Neuronal stem cell (in vitro differentiated cells): ENCODE data around the gene SBNO2.

Experiments used
- DNase-seq: peaks from one replicate; pipeline ENCODE4 v3.0.0-alpha.2; 2013; ENCODE audit warnings: low spot score
- H2AFZ ChIP-seq: one replicate; pipeline ENCODE4 v1.6.1; 2013; ENCODE audit warnings: mild to moderate bottlenecking, low read length, inconsistent platforms
- H2AK5ac ChIP-seq: 2 replicates; pipeline ENCODE4 v1.6.1; 2013; ENCODE audit warnings: low read depth, mild to moderate bottlenecking, inconsistent platforms, low read length, moderate library complexity, mixed read lengths
- H2BK120ac ChIP-seq: 2 replicates; pipeline ENCODE4 v1.6.1; 2013; ENCODE audit warnings: low read depth, mild to moderate bottlenecking, inconsistent platforms, low read length, moderate library complexity, mixed read lengths
- H2BK12ac ChIP-seq: one replicate; pipeline ENCODE4 v1.6.1; 2013; ENCODE audit warnings: low read length, inconsistent platforms
- H2BK15ac ChIP-seq: 2 replicates; pipeline ENCODE4 v1.6.1; 2013; ENCODE audit warnings: mild to moderate bottlenecking, low read length, inconsistent platforms, mixed read lengths
- H2BK5ac ChIP-seq: one replicate; pipeline ENCODE4 v1.6.1; 2013; ENCODE audit warnings: inconsistent platforms, mild to moderate bottlenecking, low read length, moderate library complexity
- H3K14ac ChIP-seq: one replicate; pipeline ENCODE4 v1.6.1; 2013; ENCODE audit warnings: low read length, inconsistent platforms
- H3K18ac ChIP-seq: 2 replicates; pipeline ENCODE4 v1.6.1; 2013; ENCODE audit warnings: low read length, inconsistent platforms
- H3K23ac ChIP-seq: 2 replicates; pipeline ENCODE4 v1.6.1; 2013; ENCODE audit warnings: low read depth, mild to moderate bottlenecking, mixed read lengths, low read length, inconsistent platforms; ENCODE audit not compliant: poor library complexity
- H3K27ac ChIP-seq: replicated peaks from 3 replicates; pipeline ENCODE4 v1.5.1; 2013; ENCODE audit warnings: low read length, inconsistent platforms
- H3K27me3 ChIP-seq, 3 experiments: 2 replicates each; pipeline ENCODE4 v1.6.1; 2013; ENCODE audit warnings: low read length in 3 of 3, mild to moderate bottlenecking in 2 of 3, inconsistent platforms in 1 of 3, low read depth in 1 of 3, mixed read lengths in 1 of 3, moderate library complexity in 1 of 3; ENCODE audit not compliant: control insufficient read depth in 3 of 3, insufficient read depth in 3 of 3
- H3K36me3 ChIP-seq, 2 donors: replicated peaks in 1 of 2; 2 replicates each; pipeline ENCODE4 v1.6.1; 2013; ENCODE audit warnings: low read length in 2 of 2; ENCODE audit not compliant: control insufficient read depth in 2 of 2, insufficient read depth in 2 of 2
- H3K4ac ChIP-seq: 2 replicates; pipeline ENCODE4 v1.6.1; 2013; ENCODE audit warnings: inconsistent platforms, mild to moderate bottlenecking, low read length, moderate library complexity
- H3K4me1 ChIP-seq, 2 donors: 1 replicate in 1 of 2; 2 replicates in 1 of 2; pipeline ENCODE4 v1.6.1; 2013; ENCODE audit warnings: low read length in 2 of 2, low read depth in 1 of 2; ENCODE audit not compliant: control insufficient read depth in 2 of 2, insufficient read depth in 1 of 2
- H3K4me2 ChIP-seq: one replicate; pipeline ENCODE4 v1.6.1; 2013; ENCODE audit warnings: mild to moderate bottlenecking, low read length, inconsistent platforms; ENCODE audit not compliant: insufficient read depth, poor library complexity, severe bottlenecking
- H3K4me3 ChIP-seq, 2 donors: 2 replicates each; pipeline ENCODE4 v1.5.1; 2013; ENCODE audit warnings: low read length in 2 of 2, mild to moderate bottlenecking in 2 of 2, inconsistent platforms in 1 of 2, moderate library complexity in 1 of 2
- H3K79me1 ChIP-seq: one replicate; pipeline ENCODE4 v1.6.1; 2013; ENCODE audit warnings: low read depth, mild to moderate bottlenecking, inconsistent platforms, low read length, moderate library complexity
- H3K9ac ChIP-seq: one replicate; pipeline ENCODE4 v1.6.1; 2013; ENCODE audit warnings: mild to moderate bottlenecking, low read depth, low read length, inconsistent platforms; ENCODE audit not compliant: poor library complexity
- H3K9me3 ChIP-seq, 2 donors: replicated peaks in 1 of 2; 2 replicates each; pipeline versions ENCODE3 to v1.6.1; 2013; ENCODE audit warnings: low read length in 2 of 2, mild to moderate bottlenecking in 2 of 2, inconsistent platforms in 1 of 2, low read depth in 1 of 2, mixed read lengths in 1 of 2, moderate library complexity in 1 of 2; ENCODE audit not compliant: control insufficient read depth in 2 of 2, insufficient read depth in 1 of 2
- H4K8ac ChIP-seq: one replicate; pipeline ENCODE4 v1.6.1; 2013; ENCODE audit warnings: low read depth, mild to moderate bottlenecking, inconsistent platforms, low read length, moderate library complexity
- H4K91ac ChIP-seq: one replicate; pipeline ENCODE4 v1.6.1; 2013; ENCODE audit warnings: low read length, low read depth, mild to moderate bottlenecking, inconsistent platforms; ENCODE audit not compliant: poor library complexity
- WGBS, 2 donors: extraction: QIAGEN DNeasy Blood & Tissue Kit; methylation state at CpG; one replicate each; pipeline ENCODE4 v1.1.7; 2013; ENCODE audit warnings: missing lambda C conversion rate in 2 of 2, mixed read lengths in 1 of 2; ENCODE audit not compliant: insufficient read length in 2 of 2, insufficient replicate concordance in 1 of 2; ENCODE audit errors: extremely low coverage in 2 of 2; 5-methylcytosine and 5-hydroxymethylcytosine counted together

SBNO2 gene

GRCh38 chr19:1073956-1074517 lies 100.0 kb downstream of the SBNO2 start:
- WGBS, 2 donors: no CpG with 5 or more reads among the region's 28 CpGs
- no peak overlapping the region for H2BK15ac ChIP-seq
- no peak overlapping the region for H4K8ac ChIP-seq
- H3K27me3 ChIP-seq: peaks cover 2 to 12% (median 11%) of the 10 kb centered on the region in 3 experiments
- no peak overlapping the region for H3K18ac ChIP-seq
- no peak overlapping the region for H2BK120ac ChIP-seq
- no peak overlapping the region for H3K23ac ChIP-seq
- H3K14ac ChIP-seq: no peak overlapping the region
- peak overlapping the region in 1 of 2 donors; percentile 54 for H3K4me3 ChIP-seq
- H3K9me3 ChIP-seq: no peaks in the 10 kb centered on the region
- H2AK5ac ChIP-seq: no peak overlapping the region
- no peak for DNase-seq
- no peak overlapping the region for H4K91ac ChIP-seq
- peaks cover 8% of the 10 kb centered on the region for H3K79me1 ChIP-seq
- H2BK5ac ChIP-seq: peak overlapping the region; percentile 53
- no peak overlapping the region for H3K4ac ChIP-seq
- H3K4me1 ChIP-seq: no peaks in the 10 kb centered on the region
- H3K4me2 ChIP-seq: no peak overlapping the region
- H3K36me3 ChIP-seq: peaks cover 6 to 31% of the 10 kb centered on the region in 2 donors
- H2AFZ ChIP-seq: no peak overlapping the region
- no peak overlapping the region for H3K27ac ChIP-seq
- H2BK12ac ChIP-seq: peak overlapping the region; percentile 41
- H3K9ac ChIP-seq: peak overlapping the region; percentile 60

DNA sequence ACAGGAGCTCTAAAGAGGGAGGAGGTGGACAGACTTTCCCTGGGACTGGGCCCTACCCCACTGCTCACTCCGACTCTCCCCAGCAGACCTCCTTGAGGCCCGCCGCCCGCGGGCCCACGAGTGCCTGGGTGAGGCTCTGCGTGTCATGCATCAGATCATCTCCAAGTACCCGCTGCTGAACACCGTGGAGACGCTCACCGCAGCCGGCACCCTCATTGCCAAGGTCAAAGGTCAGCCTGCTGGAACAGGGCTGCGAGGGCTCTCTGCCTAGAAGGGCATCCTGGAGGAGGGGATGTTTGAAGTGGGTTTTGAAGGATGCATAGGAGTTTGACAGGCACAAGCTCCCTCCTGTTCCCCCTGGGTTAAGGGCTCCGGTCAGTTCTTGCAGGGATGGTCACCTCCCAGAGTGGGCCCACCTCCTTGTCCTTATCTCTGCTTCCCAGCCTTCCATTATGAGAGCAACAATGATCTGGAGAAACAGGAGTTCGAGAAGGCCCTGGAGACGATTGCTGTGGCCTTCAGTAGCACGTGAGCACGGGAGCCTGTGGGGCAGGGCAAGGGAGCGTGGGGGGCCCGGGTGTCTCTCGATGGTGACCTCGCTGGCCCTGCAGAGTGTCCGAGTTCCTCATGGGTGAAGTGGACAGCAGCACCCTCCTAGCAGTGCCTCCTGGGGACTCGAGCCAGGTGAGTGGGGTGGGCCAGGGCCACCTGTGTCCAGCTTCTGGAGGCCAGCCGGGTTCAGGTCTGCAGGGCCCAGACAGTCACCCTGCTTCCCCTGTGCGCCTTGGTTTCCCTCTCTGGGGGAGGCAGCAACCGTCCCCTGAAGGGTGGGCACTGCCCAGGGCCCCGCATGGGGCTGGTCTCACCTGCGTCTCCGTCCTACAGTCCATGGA lies 100.8 kb downstream of the SBNO2 start:
- H2BK120ac ChIP-seq: no peak overlapping the region
- peak overlapping the region; percentile 10 for H2BK12ac ChIP-seq
- H3K9ac ChIP-seq: peak overlapping the region; percentile 60
- H3K4ac ChIP-seq: no peak overlapping the region
- peaks cover 2 to 18% (median 15%) of the 10 kb centered on the region in 3 experiments for H3K27me3 ChIP-seq
- H3K14ac ChIP-seq: no peak overlapping the region
- no peak overlapping the region for H2AFZ ChIP-seq
- H3K18ac ChIP-seq: no peak overlapping the region
- H3K23ac ChIP-seq: no peak overlapping the region
- peaks cover 6 to 30% of the 10 kb centered on the region in 2 donors for H3K36me3 ChIP-seq
- H3K27ac ChIP-seq: no peak overlapping the region
- no peak for DNase-seq
- H4K91ac ChIP-seq: no peak overlapping the region
- no peak overlapping the region for H3K4me3 ChIP-seq
- no CpG with 5 or more reads among the region's 30 CpGs for WGBS, 2 donors
- H2BK15ac ChIP-seq: no peak overlapping the region
- no peak overlapping the region for H4K8ac ChIP-seq
- peaks cover 0 to 2% of the 10 kb centered on the region in 2 donors for H3K4me1 ChIP-seq
- no peak overlapping the region for H3K4me2 ChIP-seq
- H3K79me1 ChIP-seq: peaks cover 10% of the 10 kb centered on the region
- H3K9me3 ChIP-seq: no peaks in the 10 kb centered on the region
- H2AK5ac ChIP-seq: peak overlapping the region; percentile 88
- H2BK5ac ChIP-seq: peak overlapping the region; percentile 53

DNA sequence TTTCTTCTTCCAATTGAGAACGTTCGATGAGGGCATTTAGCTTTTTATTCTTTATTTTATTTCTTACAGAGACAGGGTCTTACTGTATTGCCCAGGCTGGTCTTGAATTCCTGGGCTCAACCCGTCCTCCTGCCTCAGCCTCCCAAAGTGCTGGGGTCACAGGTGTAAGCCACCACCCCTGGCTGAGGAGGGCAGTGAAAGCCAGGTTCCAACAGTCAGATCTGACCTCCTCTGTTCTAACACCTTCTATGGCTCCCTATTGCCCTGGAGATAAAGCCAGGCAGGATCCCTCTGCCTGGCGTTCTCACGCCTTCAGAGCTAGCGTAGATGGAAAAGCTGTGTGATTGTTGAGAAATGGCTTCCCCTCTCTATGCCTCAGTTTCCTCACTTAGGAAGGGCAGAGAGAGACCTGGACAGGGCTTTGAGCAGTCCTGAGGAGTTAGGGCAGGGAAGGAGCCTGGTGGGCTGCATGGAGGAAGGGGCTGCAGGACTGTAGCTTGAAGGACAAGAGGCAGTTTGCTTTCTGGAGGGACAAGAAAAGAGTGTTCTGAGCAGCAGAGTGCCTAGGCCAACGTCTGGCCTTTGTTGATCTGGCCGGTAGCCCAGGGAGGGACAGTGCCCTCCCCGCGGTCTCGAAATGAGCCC lies 101.6 kb downstream of the SBNO2 start:
- no peak overlapping the region for H3K27ac ChIP-seq
- H3K4me2 ChIP-seq: no peak overlapping the region
- no peaks in the 10 kb centered on the region for H3K9me3 ChIP-seq
- DNase-seq: no peak
- peaks cover 3 to 22% (median 22%) of the 10 kb centered on the region in 3 experiments for H3K27me3 ChIP-seq
- H3K4me1 ChIP-seq: peaks cover 0 to 2% of the 10 kb centered on the region in 2 donors
- H3K36me3 ChIP-seq: peaks cover 4 to 30% of the 10 kb centered on the region in 2 donors
- no peak overlapping the region for H2AFZ ChIP-seq
- H2BK15ac ChIP-seq: no peak overlapping the region
- H4K91ac ChIP-seq: no peak overlapping the region
- H3K14ac ChIP-seq: no peak overlapping the region
- no peak overlapping the region for H3K4ac ChIP-seq
- H3K79me1 ChIP-seq: peaks cover 8% of the 10 kb centered on the region
- WGBS, 2 donors: no CpG with 5 or more reads among the region's 11 CpGs
- H2BK12ac ChIP-seq: no peak overlapping the region
- H3K4me3 ChIP-seq: no peak overlapping the region
- no peak overlapping the region for H2AK5ac ChIP-seq
- no peak overlapping the region for H3K23ac ChIP-seq
- H2BK5ac ChIP-seq: no peak overlapping the region
- no peak overlapping the region for H3K18ac ChIP-seq
- H4K8ac ChIP-seq: no peak overlapping the region
- no peak overlapping the region for H2BK120ac ChIP-seq
- H3K9ac ChIP-seq: no peak overlapping the region
